Spinal cord (tissue), 10 donors: ENCODE results near the gene DDR2. TPM values are rescaled to one million over a fixed set of nuclear protein-coding genes. Genes with fewer than 3 reads are reported as not detected.

Source experiments
- DNase-seq, 6 donors: peaks; one replicate each; pipeline versions ENCODE4 v3.0.0 to v3.0.0-alpha.2; 2013 to 2015; ENCODE audit warnings: low spot score in 6 of 6, low read depth in 4 of 6
- H3K27ac ChIP-seq: one replicate; pipeline ENCODE4 v1.5.1; 2013; ENCODE audit warnings: low read depth, low read length, control low read depth
- H3K27me3 ChIP-seq: one replicate; pipeline ENCODE4 v1.6.1; 2013; ENCODE audit warnings: low read length; ENCODE audit not compliant: control insufficient read depth, insufficient read depth
- H3K36me3 ChIP-seq: one replicate; pipeline ENCODE4 v1.6.1; 2013; ENCODE audit warnings: low read length; ENCODE audit not compliant: control insufficient read depth, insufficient read depth
- H3K4me1 ChIP-seq: one replicate; pipeline ENCODE4 v1.6.1; 2013; ENCODE audit warnings: low read length; ENCODE audit not compliant: control insufficient read depth, insufficient read depth
- H3K4me3 ChIP-seq: one replicate; pipeline ENCODE4 v1.5.1; 2013; ENCODE audit warnings: low read depth, low read length, control low read depth
- H3K9me3 ChIP-seq: one replicate; pipeline ENCODE4 v1.6.1; 2013; ENCODE audit warnings: low read length; ENCODE audit not compliant: control insufficient read depth, insufficient read depth
- WGBS: methylation state at CpG from one replicate; pipeline ENCODE4 v1.1.5; 2013; ENCODE audit warnings: missing lambda C conversion rate; ENCODE audit not compliant: insufficient coverage; 5-methylcytosine and 5-hydroxymethylcytosine counted together
- polyA plus RNA-seq, 2 donors: library from polyadenylated mRNA; unstranded; fragments of 120-200 nt; gene quantifications; one replicate each; pipeline ENCODE4 v1.2.1, GENCODE V29; 2013; ENCODE audit not compliant: insufficient read length in 2 of 2
- total RNA-seq, 2 donors: library from RNA; depleted of rRNA in 1 of 2; stranded (reverse); fragments of 120-200 nt in 1 of 2; fragments of >200 nt in 1 of 2; gene quantifications; one replicate each; pipeline versions ENCODE4 v1.2.3 to v1.2.4, GENCODE V29; 2013 to 2014
- donor health status: healthy.

Gene DDR2
- total and polyA plus RNA-seq, 4 donors, result 11.1 to 96.3 (median 28.6) TPM

- Histone ChIP-seq H3K4me3 (no peak overlapping the region), H3K27ac (no peak overlapping the region), H3K27me3 (no peaks in the 10 kb centered on the region), H3K4me1 (no peaks in the 10 kb centered on the region), H3K9me3 (no peaks in the 10 kb centered on the region), H3K36me3 (no peaks in the 10 kb centered on the region)
- WGBS, result 93% methylated on average over 2 of the region's 4 CpGs
- DNase-seq, result no peak
Measured at GRCh38 chr1:162710780-162711465, 78.7 kb downstream of the DDR2 start.

- 90% methylated on average over 2 of the region's 2 CpGs for WGBS
- Histone ChIP-seq H3K27ac (no peak overlapping the region), H3K9me3 (no peaks in the 10 kb centered on the region), H3K4me1 (no peaks in the 10 kb centered on the region), H3K36me3 (no peaks in the 10 kb centered on the region), H3K4me3 (no peak overlapping the region), H3K27me3 (no peaks in the 10 kb centered on the region)
- no peak for DNase-seq
Measured at GRCh38 chr1:162712317-162713029, 80.2 kb downstream of the DDR2 start.

GRCh38 chr1:162716123-162716522, 83.9 kb downstream of the DDR2 start:
- no peaks in the 10 kb centered on the region for H3K36me3 ChIP-seq
- no peak overlapping the region for H3K4me3 ChIP-seq
- no peak for DNase-seq
- H3K4me1 ChIP-seq, result no peaks in the 10 kb centered on the region
- no peak overlapping the region for H3K27ac ChIP-seq
- H3K9me3 ChIP-seq, result no peaks in the 10 kb centered on the region
- 67% methylated on average over 3 of the region's 4 CpGs for WGBS
- no peaks in the 10 kb centered on the region for H3K27me3 ChIP-seq

- Histone ChIP-seq H3K4me3 (no peak overlapping the region), H3K36me3 (no peaks in the 10 kb centered on the region), H3K9me3 (no peaks in the 10 kb centered on the region), H3K27ac (no peak overlapping the region), H3K4me1 (no peaks in the 10 kb centered on the region), H3K27me3 (no peaks in the 10 kb centered on the region)
- WGBS, result no CpG with 5 or more reads among the region's 1 CpG
- no peak for DNase-seq
Measured at GRCh38 chr1:162716552-162716951, 84.3 kb downstream of the DDR2 start.

- DNase-seq, result no peak
- Histone ChIP-seq H3K27ac (no peak overlapping the region), H3K4me1 (no peaks in the 10 kb centered on the region), H3K4me3 (no peak overlapping the region), H3K27me3 (no peaks in the 10 kb centered on the region), H3K9me3 (no peaks in the 10 kb centered on the region), H3K36me3 (no peaks in the 10 kb centered on the region)
- WGBS, result no CpG with 5 or more reads among the region's 1 CpG
Measured at GRCh38 chr1:162717548-162718184, 85.4 kb downstream of the DDR2 start.

- Histone ChIP-seq H3K36me3 (no peaks in the 10 kb centered on the region), H3K27me3 (no peaks in the 10 kb centered on the region), H3K27ac (no peak overlapping the region), H3K4me3 (no peak overlapping the region), H3K4me1 (no peaks in the 10 kb centered on the region), H3K9me3 (no peaks in the 10 kb centered on the region)
- DNase-seq, result no peak
- WGBS, result no CpG with 5 or more reads among the region's 1 CpG
Measured at GRCh38 chr1:162719678-162720077, 87.4 kb downstream of the DDR2 start.

GRCh38 chr1:162720996-162721395, 88.7 kb downstream of the DDR2 start:
- H3K27ac ChIP-seq, result no peak overlapping the region
- H3K4me1 ChIP-seq, result no peaks in the 10 kb centered on the region
- no peak overlapping the region for H3K4me3 ChIP-seq
- no peak for DNase-seq
- H3K9me3 ChIP-seq, result no peaks in the 10 kb centered on the region
- no peaks in the 10 kb centered on the region for H3K27me3 ChIP-seq
- 78% methylated on average over 1 of the region's 1 CpG for WGBS
- H3K36me3 ChIP-seq, result no peaks in the 10 kb centered on the region

GRCh38 chr1:162721471-162721870, 89.2 kb downstream of the DDR2 start:
- no peaks in the 10 kb centered on the region for H3K27me3 ChIP-seq
- no peaks in the 10 kb centered on the region for H3K36me3 ChIP-seq
- no peaks in the 10 kb centered on the region for H3K4me1 ChIP-seq
- H3K27ac ChIP-seq, result no peak overlapping the region
- H3K4me3 ChIP-seq, result no peak overlapping the region
- no peaks in the 10 kb centered on the region for H3K9me3 ChIP-seq
- DNase-seq, result no peak

- peak in 2 of 6 donors; percentile 8 to 15 for DNase-seq
- 92% methylated on average over 3 of the region's 3 CpGs for WGBS
Measured at GRCh38 chr1:162722036-162722435, 89.8 kb downstream of the DDR2 start.

More at GRCh38 chr1:162722036-162722435, 89.8 kb downstream of the DDR2 start:
- no peaks in the 10 kb centered on the region for H3K9me3 ChIP-seq
- no peak overlapping the region for H3K4me3 ChIP-seq
- no peaks in the 10 kb centered on the region for H3K36me3 ChIP-seq
- no peaks in the 10 kb centered on the region for H3K27me3 ChIP-seq
- H3K27ac ChIP-seq, result no peak overlapping the region
- no peaks in the 10 kb centered on the region for H3K4me1 ChIP-seq
